DND-41 (cell line): Measurements from ENCODE around the gene GABBR2.

ENCODE experiments used
- CTCF ChIP-seq: IDR thresholded peaks from 2 replicates; pipeline ENCODE4 v1.5.1; 2012; ENCODE audit warnings: borderline replicate concordance, low read length, moderate library complexity, mild to moderate bottlenecking; ENCODE audit not compliant: poor library complexity, severe bottlenecking; ENCODE audit errors: extremely low read depth
- EZH2 ChIP-seq: IDR thresholded peaks from 3 replicates; pipeline ENCODE4 v1.6.1; 2012; ENCODE audit warnings: borderline replicate concordance, low read depth, mild to moderate bottlenecking, moderate library complexity, low read length, inconsistent platforms; ENCODE audit not compliant: severe bottlenecking

GRCh38 chr9:98287384-98287783, 421.4 kb downstream of the GABBR2 start:
- TF ChIP-seq CTCF (no peak), EZH2 (no peak)
